IMR-90 (cell line): ENCODE measurements around the gene ECHS1. TPM values are rescaled to one million over a fixed set of nuclear protein-coding genes. Genes with fewer than 3 reads are reported as not detected.

Experiments used
- ATAC-seq: fragments of 200-7000 bp; cut with Tn5 transposase; 2 replicates; pipeline ENCODE4 v1.9.1; 2020; ENCODE audit warnings: low read depth, mild to moderate bottlenecking, moderate library complexity
- BruUV-seq: library from RNA; stranded (reverse); fragments of 400-500 nt; replicated peaks from 2 replicates; lab custom pipeline; 2021; lab: Mats Ljungman, UMichigan
- CTCF ChIA-PET: fragments of 300-600 bp; formaldehyde crosslinking; extraction: SDS; loops from one replicate; lab custom pipeline; 2021; ENCODE audit warnings: antibody characterized with exemption; lab: Yijun Ruan, JAX
- POLR2A ChIA-PET: fragments of 300-600 bp; sonication (Branson Sonifier 250); formaldehyde crosslinking; loops from one replicate; lab custom pipeline; 2022; ENCODE audit warnings: antibody characterized with exemption; ENCODE audit not compliant: unreplicated experiment; lab: Charles Lee
- DNase-seq: peaks from one replicate; pipeline ENCODE4 v3.0.0; 2013
- H2AFZ ChIP-seq: replicated peaks from 2 replicates; pipeline ENCODE3; 2013; ENCODE audit warnings: low read length, mild to moderate bottlenecking; ENCODE audit not compliant: poor library complexity
- H2AK5ac ChIP-seq: 2 replicates; pipeline ENCODE4 v1.6.1; 2013; ENCODE audit warnings: low read depth, low read length, inconsistent platforms
- H2AK9ac ChIP-seq: replicated peaks from 2 replicates; pipeline ENCODE3; 2013; ENCODE audit warnings: mild to moderate bottlenecking, low read depth, low read length, moderate library complexity; ENCODE audit not compliant: poor library complexity
- H2BK120ac ChIP-seq: 2 replicates; pipeline ENCODE4 v1.6.1; 2013; ENCODE audit warnings: low read depth, low read length, inconsistent platforms
- H2BK15ac ChIP-seq: 3 replicates; pipeline ENCODE4 v1.6.1; 2013; ENCODE audit warnings: low read depth, low read length, inconsistent platforms
- H2BK20ac ChIP-seq: 2 replicates; pipeline ENCODE4 v1.6.1; 2013; ENCODE audit warnings: low read depth, mild to moderate bottlenecking, inconsistent platforms, low read length, moderate library complexity
- H2BK5ac ChIP-seq: 2 replicates; pipeline ENCODE4 v1.6.1; 2013; ENCODE audit warnings: mild to moderate bottlenecking, low read depth, low read length, inconsistent platforms; ENCODE audit not compliant: poor library complexity, severe bottlenecking
- H3K14ac ChIP-seq: replicated peaks from 2 replicates; pipeline ENCODE4 v1.6.1; 2013; ENCODE audit warnings: low read depth, low read length, inconsistent platforms
- H3K18ac ChIP-seq: 2 replicates; pipeline ENCODE4 v1.6.1; 2013; ENCODE audit warnings: low read depth, low read length, control low read depth
- H3K23ac ChIP-seq: 2 replicates; pipeline ENCODE4 v1.6.1; 2013; ENCODE audit warnings: low read depth, low read length, inconsistent platforms
- H3K27ac ChIP-seq: 2 replicates; pipeline ENCODE4 v1.5.1; 2013; ENCODE audit warnings: mild to moderate bottlenecking, control low read depth, low read length; ENCODE audit not compliant: insufficient read depth
- H3K27me3 ChIP-seq: 2 replicates; pipeline ENCODE4 v1.6.1; 2013; ENCODE audit warnings: low read length; ENCODE audit not compliant: control insufficient read depth, insufficient read depth
- H3K36me3 ChIP-seq: 2 replicates; pipeline ENCODE4 v1.6.1; 2013; ENCODE audit warnings: low read length, mixed read lengths; ENCODE audit not compliant: control insufficient read depth, insufficient read depth
- H3K4ac ChIP-seq: 2 replicates; pipeline ENCODE4 v1.6.1; 2013; ENCODE audit warnings: low read depth, low read length, inconsistent platforms
- H3K4me1 ChIP-seq: 2 replicates; pipeline ENCODE4 v1.6.1; 2013; ENCODE audit warnings: low read length, mixed read lengths; ENCODE audit not compliant: control insufficient read depth, insufficient read depth
- H3K4me2 ChIP-seq: 2 replicates; pipeline ENCODE4 v1.6.1; 2013; ENCODE audit warnings: low read depth, mild to moderate bottlenecking, control low read depth, low read length, moderate library complexity
- H3K4me3 ChIP-seq: 2 replicates; pipeline ENCODE4 v1.5.1; 2013; ENCODE audit warnings: low read depth, mild to moderate bottlenecking, control low read depth, low read length, moderate library complexity; ENCODE audit not compliant: insufficient read depth
- H3K56ac ChIP-seq: 2 replicates; pipeline ENCODE4 v1.6.1; 2013; ENCODE audit warnings: low read length, inconsistent platforms; ENCODE audit not compliant: insufficient read depth; ENCODE audit errors: extremely low read depth
- H3K79me1 ChIP-seq, 2 experiments: 2 replicates each; pipeline ENCODE4 v1.6.1; 2013; ENCODE audit warnings: low read length in 2 of 2, inconsistent platforms in 1 of 2, low read depth in 1 of 2
- H3K9ac ChIP-seq: 2 replicates; pipeline ENCODE4 v1.6.1; 2013; ENCODE audit warnings: low read depth, low read length, control low read depth
- H3K9me1 ChIP-seq: 2 replicates; pipeline ENCODE4 v1.6.1; 2013; ENCODE audit warnings: low read length, inconsistent platforms; ENCODE audit not compliant: insufficient read depth
- H3K9me3 ChIP-seq: 2 replicates; pipeline ENCODE4 v1.6.1; 2013; ENCODE audit warnings: low read length; ENCODE audit not compliant: control insufficient read depth, insufficient read depth
- H4K20me1 ChIP-seq: 2 replicates; pipeline ENCODE4 v1.6.1; 2013; ENCODE audit warnings: low read length, inconsistent platforms; ENCODE audit not compliant: insufficient read depth
- H4K5ac ChIP-seq: 2 replicates; pipeline ENCODE4 v1.6.1; 2013; ENCODE audit warnings: mild to moderate bottlenecking, low read depth, low read length, control low read depth
- H4K8ac ChIP-seq, 2 experiments: 2 replicates each; pipeline ENCODE4 v1.6.1; 2013; ENCODE audit warnings: low read depth in 2 of 2, low read length in 2 of 2, control low read depth in 1 of 2, inconsistent platforms in 1 of 2
- H4K91ac ChIP-seq: 2 replicates; pipeline ENCODE4 v1.6.1; 2013; ENCODE audit warnings: low read depth, low read length, inconsistent platforms; ENCODE audit not compliant: insufficient read depth
- BHLHE40 ChIP-seq: fragments of 150-350 bp; IDR thresholded peaks from 2 replicates; pipeline ENCODE4 v1.6.1; 2016; ENCODE audit warnings: mild to moderate bottlenecking, low read depth, low read length
- CEBPB ChIP-seq: IDR thresholded peaks from 2 replicates; pipeline ENCODE4 v1.6.1; 2012; ENCODE audit warnings: low read depth, low read length, improper control_type of control experiment
- CHD1 ChIP-seq: IDR thresholded peaks from 2 replicates; pipeline ENCODE4 v1.6.1; 2012; ENCODE audit warnings: low read depth, low read length, improper control_type of control experiment
- CTCF ChIP-seq: conservative IDR thresholded peaks from 2 replicates; pipeline ENCODE4 v1.5.1; 2012; ENCODE audit warnings: mild to moderate bottlenecking, low read depth, low read length, improper control_type of control experiment
- FOS ChIP-seq: fragments of 150-350 bp; IDR thresholded peaks from 2 replicates; pipeline ENCODE4 v1.6.1; 2016; ENCODE audit warnings: low read depth, low read length
- MAFK ChIP-seq: IDR thresholded peaks from 2 replicates; pipeline ENCODE4 v1.6.1; 2012; ENCODE audit warnings: low read depth, low read length, improper control_type of control experiment
- MAZ ChIP-seq: IDR thresholded peaks from 2 replicates; pipeline ENCODE4 v1.6.1; 2012; ENCODE audit warnings: low read depth, mild to moderate bottlenecking, low read length, improper control_type of control experiment, moderate library complexity, borderline replicate concordance
- MXI1 ChIP-seq: IDR thresholded peaks from 2 replicates; pipeline ENCODE4 v1.6.1; 2012; ENCODE audit warnings: low read depth, mild to moderate bottlenecking, low read length, moderate library complexity, borderline replicate concordance
- NFE2L2 ChIP-seq: fragments of 150-350 bp; IDR thresholded peaks from 2 replicates; pipeline ENCODE4 v1.6.1; 2016; ENCODE audit warnings: low read depth, mild to moderate bottlenecking, low read length
- POLR2A ChIP-seq: IDR thresholded peaks from 2 replicates; pipeline ENCODE4 v1.6.1; 2012; ENCODE audit warnings: mild to moderate bottlenecking, low read depth, low read length
- RAD21 ChIP-seq: IDR thresholded peaks from 2 replicates; pipeline ENCODE4 v1.6.1; 2012; ENCODE audit warnings: low read length, improper control_type of control experiment
- RCOR1 ChIP-seq: IDR thresholded peaks from 2 replicates; pipeline ENCODE4 v1.6.1; 2012; ENCODE audit warnings: mild to moderate bottlenecking, low read length, improper control_type of control experiment; ENCODE audit not compliant: insufficient replicate concordance
- RFX5 ChIP-seq: IDR thresholded peaks from 2 replicates; pipeline ENCODE4 v1.8.0; 2012; ENCODE audit warnings: low read depth, mild to moderate bottlenecking, low read length, moderate library complexity
- SMC3 ChIP-seq: fragments of 150-350 bp; IDR thresholded peaks from 2 replicates; pipeline ENCODE4 v1.6.1; 2016; ENCODE audit warnings: low read depth, mild to moderate bottlenecking, antibody characterized with exemption, low read length, moderate library complexity
- USF2 ChIP-seq: fragments of 150-350 bp; IDR thresholded peaks from 2 replicates; pipeline ENCODE4 v1.6.1; 2017; ENCODE audit warnings: mild to moderate bottlenecking, antibody characterized with exemption, low read length, low read depth
- WGBS, 2 experiments: methylation state at CpG; one replicate each; pipeline versions ENCODE4 v1.1.5 to v1.1.7; 2013; ENCODE audit warnings: missing lambda C conversion rate in 2 of 2; ENCODE audit not compliant: insufficient read length in 1 of 2; ENCODE audit errors: extremely low coverage in 2 of 2; 5-methylcytosine and 5-hydroxymethylcytosine counted together
- dilution Hi-C: fragments of 300-500 bp; cut with HindIII; formaldehyde crosslinking; loops from one replicate; pipeline ENCODE4 v1.14.3; 2018; ENCODE audit warnings: low sequenced_read_pairs; ENCODE audit not compliant: unreplicated experiment
- in situ Hi-C: fragments of 300-500 bp; cut with MboI; formaldehyde crosslinking; loops from 3 replicates; pipeline ENCODE4 v1.14.3; 2019; ENCODE audit warnings: low sequenced_read_pairs, inconsistent platforms, mixed read lengths
- intact Hi-C: fragments of 100-400 bp; cut with micrococcal nuclease; formaldehyde crosslinking; loops from 2 replicates; pipeline ENCODE4 v1.10.0; 2022
- polyA plus RNA-seq, 3 experiments: library from polyadenylated mRNA; depleted of rRNA; stranded (reverse); fragments of >200 nt; gene quantifications; 2 replicates each; pipeline ENCODE4 v1.2.3, GENCODE V29; 2012; ENCODE audit warnings: low replicate concordance in 1 of 3
- total RNA-seq: library from RNA; depleted of rRNA; stranded (reverse); fragments of >200 nt; gene quantifications from 2 replicates; pipeline ENCODE4 v1.2.3, GENCODE V29; 2012
- TF ChIP-seq, protein P1 (sequence below): fragments of 150-350 bp; IDR thresholded peaks from 2 replicates; pipeline ENCODE4 v1.6.1; 2016; ENCODE audit warnings: low read depth, mild to moderate bottlenecking, low read length, moderate library complexity, borderline replicate concordance

The ECHS1 gene
- total and polyA plus RNA-seq, 2 of the 4 experiments (the other 2 are of a cell fraction) = 60.8 to 84.2 TPM

DNA sequence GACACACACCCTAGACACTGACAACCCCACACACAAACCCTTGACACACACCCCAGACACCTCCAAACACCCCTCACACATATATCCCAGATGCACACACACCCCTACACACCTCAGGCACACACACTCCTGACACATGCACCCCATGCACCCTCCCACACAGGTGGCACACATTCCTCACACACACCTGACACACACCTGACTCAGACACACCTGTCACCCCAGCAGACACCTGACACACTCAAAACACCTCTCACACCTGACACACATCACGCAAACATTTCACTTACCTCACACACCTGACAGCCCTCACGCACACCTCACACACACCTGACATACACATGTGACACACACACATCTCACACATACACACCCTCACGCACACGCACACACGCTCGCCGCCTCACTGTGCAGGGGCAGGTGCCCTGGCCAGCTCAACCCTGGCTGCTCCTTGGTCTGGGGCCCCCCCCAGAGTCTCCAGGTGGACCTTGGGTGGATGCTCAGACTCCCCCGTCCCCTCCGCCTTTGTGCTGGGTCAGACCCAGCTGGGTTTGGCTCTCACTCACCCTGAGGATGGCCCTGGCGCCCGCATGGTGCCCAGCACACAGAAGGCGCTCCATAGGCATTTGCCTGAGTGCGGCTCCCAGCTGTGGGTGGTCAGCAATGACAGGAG, 33.3 kb downstream of the ECHS1 start:
- H4K20me1 ChIP-seq = no peaks in the 10 kb centered on the region
- H4K91ac ChIP-seq = no peak overlapping the region
- H2BK20ac ChIP-seq = no peak overlapping the region
- H3K4me3 ChIP-seq = no peak overlapping the region
- no peak overlapping the region for H3K4me2 ChIP-seq
- dilution Hi-C loops = no loop called here
- peaks cover 3% of the 10 kb centered on the region; the same call in 1 of the 2 replicates for H3K4me1 ChIP-seq
- no peak overlapping the region for H3K18ac ChIP-seq
- ChIA-PET CTCF (no interaction called here), POLR2A (no interaction called here)
- no peaks in the 10 kb centered on the region for H3K79me1 ChIP-seq
- no peaks in the 10 kb centered on the region for H3K9me1 ChIP-seq
- H3K56ac ChIP-seq = no peak overlapping the region
- no peak overlapping the region for H3K27ac ChIP-seq
- H3K9me3 ChIP-seq = no peaks in the 10 kb centered on the region
- TF ChIP-seq CEBPB (no peak), MXI1 (no peak), POLR2A (no peak), USF2 (no peak), SMC3 (no peak), MAZ (no peak), BHLHE40 (no peak), RFX5 (no peak), CTCF (no peak), NFE2L2 (no peak), RAD21 (no peak), CHD1 (no peak), FOS (no peak), MAFK (no peak), RCOR1 (no peak)
- TF ChIP-seq, protein P1, sequence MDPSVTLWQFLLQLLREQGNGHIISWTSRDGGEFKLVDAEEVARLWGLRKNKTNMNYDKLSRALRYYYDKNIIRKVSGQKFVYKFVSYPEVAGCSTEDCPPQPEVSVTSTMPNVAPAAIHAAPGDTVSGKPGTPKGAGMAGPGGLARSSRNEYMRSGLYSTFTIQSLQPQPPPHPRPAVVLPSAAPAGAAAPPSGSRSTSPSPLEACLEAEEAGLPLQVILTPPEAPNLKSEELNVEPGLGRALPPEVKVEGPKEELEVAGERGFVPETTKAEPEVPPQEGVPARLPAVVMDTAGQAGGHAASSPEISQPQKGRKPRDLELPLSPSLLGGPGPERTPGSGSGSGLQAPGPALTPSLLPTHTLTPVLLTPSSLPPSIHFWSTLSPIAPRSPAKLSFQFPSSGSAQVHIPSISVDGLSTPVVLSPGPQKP = no peak
- no peak overlapping the region for H2AK5ac ChIP-seq
- BruUV-seq = no TSS peak
- H2BK120ac ChIP-seq = no peak overlapping the region
- H3K14ac ChIP-seq = no peak overlapping the region
- H2BK15ac ChIP-seq = no peak overlapping the region
- in situ Hi-C loops = no loop called here
- H3K27me3 ChIP-seq = peaks cover 39% of the 10 kb centered on the region
- 77% methylated on average over 5 of the region's 13 CpGs; no CpG with 5 or more reads in 1 of the 2 experiments for WGBS, 2 experiments
- H2AFZ ChIP-seq = peak overlapping the region; percentile 58
- no peak for DNase-seq
- H3K23ac ChIP-seq = no peak overlapping the region
- H3K4ac ChIP-seq = no peak overlapping the region
- intact Hi-C loops = no loop called here
- H4K5ac ChIP-seq = no peak overlapping the region
- no peak overlapping the region for H2AK9ac ChIP-seq
- no peak overlapping the region for H2BK5ac ChIP-seq
- no peak overlapping the region for H4K8ac ChIP-seq
- H3K36me3 ChIP-seq = no peaks in the 10 kb centered on the region
- no peak for ATAC-seq
- H3K9ac ChIP-seq = no peak overlapping the region
